GM19193 (cell line): ENCODE measurements around the gene SWAP70.

ENCODE experiments used
- POLR2A ChIP-seq: IDR thresholded peaks from 4 replicates; pipeline ENCODE4 v1.6.1; 2011; ENCODE audit not compliant: insufficient read depth, insufficient read length; ENCODE audit errors: extremely low read depth

The SWAP70 gene

GRCh38 chr11:9642894-9643293 lies 21.0 kb upstream of the SWAP70 start:
- TF ChIP-seq POLR2A, result no peak

- TF ChIP-seq POLR2A, result no peak
These were observed 20.1 kb upstream of the SWAP70 start for GRCh38 chr11:9643751-9644150.

GRCh38 chr11:9645881-9646280 lies 18.0 kb upstream of the SWAP70 start:
- no peak for TF ChIP-seq POLR2A

DNA sequence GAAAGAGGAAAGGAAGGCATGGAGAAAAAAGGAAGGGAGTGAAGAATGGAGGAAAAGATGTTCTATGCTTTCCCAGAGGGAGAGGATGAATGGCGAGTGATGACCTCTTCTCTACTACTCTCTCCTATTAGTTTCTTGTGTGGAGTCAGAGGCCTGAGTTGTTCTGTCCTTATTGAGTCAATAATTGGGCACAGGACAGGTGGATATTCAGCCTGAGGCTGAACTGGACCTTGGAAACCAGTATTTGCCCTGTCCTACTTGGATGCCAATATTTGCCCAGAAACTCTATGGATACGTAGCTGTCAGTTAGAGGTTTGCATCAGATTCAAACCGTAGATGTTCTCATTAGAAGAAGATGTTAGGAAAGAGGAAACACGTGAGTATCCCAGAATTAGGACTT lies 17.6 kb upstream of the SWAP70 start:
- no peak for TF ChIP-seq POLR2A

GRCh38 chr11:9651481-9651880 lies 12.4 kb upstream of the SWAP70 start:
- no peak for TF ChIP-seq POLR2A

DNA sequence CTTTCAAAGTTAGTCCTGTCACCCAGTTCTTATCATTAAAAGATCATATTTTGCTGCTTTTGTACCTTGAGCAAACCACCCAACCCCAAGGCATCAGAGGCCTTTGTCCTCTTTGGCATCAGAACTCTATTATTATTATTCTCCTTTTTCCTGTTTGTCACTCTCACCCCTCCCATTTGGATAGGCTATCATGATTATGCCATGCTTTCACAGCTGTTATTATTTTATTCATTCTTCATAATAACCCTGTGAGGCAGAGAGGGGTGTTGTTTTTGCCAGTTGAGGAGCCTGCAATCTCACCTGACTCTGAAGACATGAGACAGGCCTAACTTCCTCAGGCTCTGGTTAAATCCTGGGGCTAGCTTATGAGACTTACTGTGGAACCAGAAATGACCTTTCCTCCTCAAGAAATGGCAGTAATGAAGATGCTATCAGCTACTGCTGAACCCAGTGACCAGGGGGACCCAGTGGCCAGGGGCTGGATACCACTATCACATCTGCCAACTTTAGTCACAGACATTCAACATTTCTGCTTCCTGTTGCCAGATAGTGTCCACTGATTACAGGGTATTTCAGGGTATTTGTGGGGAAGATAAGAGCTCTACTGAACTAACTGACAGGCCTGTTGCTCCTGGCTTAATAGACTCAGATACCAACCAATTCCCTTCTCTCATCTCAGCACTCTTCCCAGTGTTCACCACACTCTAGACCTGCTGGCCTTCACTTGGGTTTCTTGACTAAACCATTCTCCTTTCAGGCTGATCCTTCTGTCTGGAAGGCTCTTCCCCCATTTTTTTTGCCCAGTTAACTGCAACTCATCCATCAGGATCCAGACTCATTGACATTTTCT lies 11.8 kb upstream of the SWAP70 start:
- TF ChIP-seq POLR2A, result no peak

DNA sequence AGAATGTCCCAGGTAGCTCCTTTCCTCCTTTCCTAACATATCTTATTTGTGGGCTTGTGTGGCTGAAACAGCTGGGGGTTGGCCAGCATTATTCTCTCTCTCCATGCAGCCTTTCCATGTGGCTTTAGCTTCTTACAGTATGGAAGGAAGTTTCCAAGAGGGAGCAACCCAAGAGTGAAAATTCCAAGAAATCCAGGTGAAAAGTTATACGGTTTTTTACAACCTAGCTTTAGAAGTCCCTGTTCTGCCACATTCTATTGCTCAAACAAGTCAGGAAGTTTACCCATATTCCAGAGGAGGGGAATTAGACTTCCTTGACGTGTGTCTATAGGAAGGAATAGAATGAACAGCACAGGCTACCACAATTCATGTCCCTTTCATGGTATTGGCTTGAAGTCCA lies 10.0 kb upstream of the SWAP70 start:
- TF ChIP-seq POLR2A, result no peak

DNA sequence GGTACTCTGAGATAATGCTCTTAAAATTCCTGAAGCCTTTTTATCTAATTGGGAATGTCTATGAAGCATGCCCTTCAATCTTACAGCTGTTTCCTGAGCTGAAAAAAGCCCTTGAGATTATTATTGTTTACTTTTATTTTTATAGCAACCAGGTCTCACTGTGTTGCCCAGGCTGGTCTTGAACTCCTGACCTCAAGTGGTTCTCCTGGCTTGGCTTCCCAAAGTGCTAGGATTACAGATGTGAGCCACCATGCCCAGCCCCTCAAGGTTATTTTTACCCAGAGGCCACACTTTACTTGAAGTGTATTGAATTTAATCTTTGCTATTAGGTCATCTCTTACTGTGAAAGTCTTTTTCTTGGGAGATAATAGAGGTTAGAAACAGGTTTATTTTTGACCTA lies 7.0 kb upstream of the SWAP70 start:
- TF ChIP-seq POLR2A, result no peak

DNA sequence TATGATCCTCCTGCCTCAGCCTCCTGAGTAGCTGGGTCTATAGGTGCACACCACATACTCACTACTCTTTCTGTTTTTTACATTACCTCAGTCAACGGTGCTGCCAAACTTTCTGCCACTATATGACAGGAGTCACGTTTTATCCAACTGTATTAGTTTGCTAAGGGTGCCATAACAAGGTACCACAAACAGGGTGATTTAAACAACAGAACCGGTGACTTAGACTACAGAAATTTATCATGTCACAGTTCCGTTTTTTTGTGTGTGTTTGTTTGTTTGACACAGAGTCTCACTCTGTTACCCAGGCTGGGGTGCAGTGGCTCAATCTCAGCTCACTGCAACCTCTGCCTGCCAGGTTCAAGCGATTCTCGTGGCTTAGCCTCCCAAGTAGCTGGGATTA lies 6.3 kb upstream of the SWAP70 start:
- no peak for TF ChIP-seq POLR2A

- TF ChIP-seq POLR2A, result no peak
These were observed 3.0 kb upstream of the SWAP70 start for GRCh38 chr11:9660886-9661285.

- no peak for TF ChIP-seq POLR2A
These were observed 1.6 kb upstream of the SWAP70 start for GRCh38 chr11:9662273-9662672.

- no peak for TF ChIP-seq POLR2A
These were observed 647 bp downstream of the SWAP70 start for GRCh38 chr11:9664276-9665171.

GRCh38 chr11:9665749-9666148 lies 1.9 kb downstream of the SWAP70 start:
- TF ChIP-seq POLR2A, result no peak

DNA sequence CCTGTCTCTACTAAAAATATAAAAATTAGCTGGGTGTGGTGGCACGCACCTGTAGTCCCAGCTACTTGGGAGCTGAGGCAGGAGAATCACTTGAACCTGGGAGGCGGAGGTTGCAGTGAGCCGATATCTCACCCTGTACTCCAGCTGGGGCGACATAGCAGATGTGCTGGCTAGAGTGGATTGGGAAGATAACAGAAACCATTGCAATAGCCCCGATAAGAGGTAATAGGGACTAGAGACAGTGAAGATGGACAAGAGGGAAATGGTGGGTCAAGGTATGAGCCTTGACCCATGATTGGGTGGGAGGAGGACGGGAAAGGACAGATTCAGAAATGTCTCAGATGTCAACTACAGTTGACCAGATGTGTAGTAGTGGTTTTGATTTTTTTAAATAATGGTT lies 6.1 kb downstream of the SWAP70 start:
- TF ChIP-seq POLR2A, result no peak

- TF ChIP-seq POLR2A, result no peak
These were observed 8.5 kb downstream of the SWAP70 start for GRCh38 chr11:9672288-9672916.

GRCh38 chr11:9672918-9673317 lies 9.0 kb downstream of the SWAP70 start:
- TF ChIP-seq POLR2A, result no peak

GRCh38 chr11:9675691-9676090 lies 11.8 kb downstream of the SWAP70 start:
- no peak for TF ChIP-seq POLR2A
